Right forelimb (tissue), 1 donor: Measurements from ENCODE around the gene TNFRSF1B.

Source experiments
- DNase-seq: peaks from one replicate; pipeline ENCODE4 v3.0.0-alpha.2; 2018

TNFRSF1B gene

DNA sequence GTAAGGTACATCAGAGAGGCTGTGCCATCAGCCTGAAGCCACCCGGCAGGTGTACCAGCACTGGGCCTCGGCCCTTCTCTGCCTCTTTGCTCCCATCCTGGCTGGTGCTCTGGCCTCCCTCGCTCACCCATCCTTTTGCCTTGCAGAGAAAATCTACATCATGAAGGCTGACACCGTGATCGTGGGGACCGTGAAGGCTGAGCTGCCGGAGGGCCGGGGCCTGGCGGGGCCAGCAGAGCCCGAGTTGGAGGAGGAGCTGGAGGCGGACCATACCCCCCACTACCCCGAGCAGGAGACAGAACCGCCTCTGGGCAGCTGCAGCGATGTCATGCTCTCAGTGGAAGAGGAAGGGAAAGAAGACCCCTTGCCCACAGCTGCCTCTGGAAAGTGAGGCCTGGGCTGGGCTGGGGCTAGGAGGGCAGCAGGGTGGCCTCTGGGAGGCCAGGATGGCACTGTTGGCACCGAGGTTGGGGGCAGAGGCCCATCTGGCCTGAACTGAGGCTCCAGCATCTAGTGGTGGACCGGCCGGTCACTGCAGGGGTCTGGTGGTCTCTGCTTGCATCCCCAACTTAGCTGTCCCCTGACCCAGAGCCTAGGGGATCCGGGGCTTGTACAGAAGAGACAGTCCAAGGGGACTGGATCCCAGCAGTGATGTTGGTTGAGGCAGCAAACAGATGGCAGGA lies 24.5 kb upstream of the TNFRSF1B start:
- DNase-seq: no peak

DNA sequence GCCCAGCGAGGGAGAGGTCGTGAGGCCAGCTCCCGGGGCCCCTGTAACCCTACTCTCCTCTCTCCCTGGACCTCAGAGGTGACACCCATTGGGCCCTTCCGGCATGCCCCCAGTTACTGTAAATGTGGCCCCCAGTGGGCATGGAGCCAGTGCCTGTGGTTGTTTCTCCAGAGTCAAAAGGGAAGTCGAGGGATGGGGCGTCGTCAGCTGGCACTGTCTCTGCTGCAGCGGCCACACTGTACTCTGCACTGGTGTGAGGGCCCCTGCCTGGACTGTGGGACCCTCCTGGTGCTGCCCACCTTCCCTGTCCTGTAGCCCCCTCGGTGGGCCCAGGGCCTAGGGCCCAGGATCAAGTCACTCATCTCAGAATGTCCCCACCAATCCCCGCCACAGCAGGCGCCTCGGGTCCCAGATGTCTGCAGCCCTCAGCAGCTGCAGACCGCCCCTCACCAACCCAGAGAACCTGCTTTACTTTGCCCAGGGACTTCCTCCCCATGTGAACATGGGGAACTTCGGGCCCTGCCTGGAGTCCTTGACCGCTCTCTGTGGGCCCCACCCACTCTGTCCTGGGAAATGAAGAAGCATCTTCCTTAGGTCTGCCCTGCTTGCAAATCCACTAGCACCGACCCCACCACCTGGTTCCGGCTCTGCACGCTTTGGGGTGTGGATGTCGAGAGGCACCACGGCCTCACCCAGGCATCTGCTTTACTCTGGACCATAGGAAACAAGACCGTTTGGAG lies 23.7 kb upstream of the TNFRSF1B start:
- no peak for DNase-seq

DNA sequence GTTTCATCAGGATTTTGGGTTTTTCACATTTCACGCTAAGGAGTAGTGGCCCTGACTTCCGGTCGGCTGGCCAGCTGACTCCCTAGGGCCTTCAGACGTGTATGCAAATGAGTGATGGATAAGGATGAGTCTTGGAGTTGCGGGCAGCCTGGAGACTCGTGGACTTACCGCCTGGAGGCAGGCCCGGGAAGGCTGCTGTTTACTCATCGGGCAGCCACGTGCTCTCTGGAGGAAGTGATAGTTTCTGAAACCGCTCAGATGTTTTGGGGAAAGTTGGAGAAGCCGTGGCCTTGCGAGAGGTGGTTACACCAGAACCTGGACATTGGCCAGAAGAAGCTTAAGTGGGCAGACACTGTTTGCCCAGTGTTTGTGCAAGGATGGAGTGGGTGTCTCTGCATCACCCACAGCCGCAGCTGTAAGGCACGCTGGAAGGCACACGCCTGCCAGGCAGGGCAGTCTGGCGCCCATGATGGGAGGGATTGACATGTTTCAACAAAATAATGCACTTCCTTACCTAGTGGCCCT lies 23.1 kb upstream of the TNFRSF1B start:
- no peak for DNase-seq

DNA sequence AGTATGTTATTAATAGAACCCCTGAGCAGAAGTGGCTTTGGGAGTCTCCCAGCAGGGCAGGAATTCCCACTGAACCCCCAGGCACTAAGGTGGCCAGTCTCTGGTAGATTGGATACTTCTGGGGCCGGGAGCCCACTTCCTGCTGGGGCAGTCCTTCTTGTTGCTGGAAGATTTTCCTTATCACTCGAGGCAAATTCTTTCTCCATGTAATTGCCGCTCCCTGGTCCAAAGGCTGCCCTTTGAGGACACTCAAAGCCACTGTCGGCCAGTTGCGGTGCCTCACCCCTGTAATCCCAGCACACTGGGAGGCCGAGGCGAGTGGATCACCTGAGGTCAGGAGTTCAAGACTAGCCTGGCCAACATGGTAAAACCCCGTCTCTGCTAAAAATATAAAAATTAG lies 22.6 kb upstream of the TNFRSF1B start:
- no peak for DNase-seq

DNA sequence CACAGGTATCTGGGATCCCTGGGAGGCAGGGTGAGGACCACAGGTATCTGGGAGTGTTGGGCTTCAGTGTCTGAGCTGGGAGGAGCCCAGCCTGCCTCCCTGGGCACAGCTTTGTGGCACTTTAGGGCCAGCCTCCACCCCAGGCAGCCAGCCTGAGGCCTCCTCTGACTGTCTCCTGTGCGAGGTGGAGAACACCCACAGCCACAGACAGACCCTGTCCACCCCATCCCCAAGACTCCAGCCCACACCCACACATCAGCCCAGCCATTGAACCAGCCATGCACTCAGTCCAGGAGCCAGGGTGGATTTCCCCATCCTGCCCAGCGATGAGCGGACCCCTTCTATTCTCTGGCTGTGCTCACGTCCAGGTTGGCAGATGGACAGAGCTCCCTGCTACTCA lies 21.8 kb upstream of the TNFRSF1B start:
- no peak for DNase-seq

DNA sequence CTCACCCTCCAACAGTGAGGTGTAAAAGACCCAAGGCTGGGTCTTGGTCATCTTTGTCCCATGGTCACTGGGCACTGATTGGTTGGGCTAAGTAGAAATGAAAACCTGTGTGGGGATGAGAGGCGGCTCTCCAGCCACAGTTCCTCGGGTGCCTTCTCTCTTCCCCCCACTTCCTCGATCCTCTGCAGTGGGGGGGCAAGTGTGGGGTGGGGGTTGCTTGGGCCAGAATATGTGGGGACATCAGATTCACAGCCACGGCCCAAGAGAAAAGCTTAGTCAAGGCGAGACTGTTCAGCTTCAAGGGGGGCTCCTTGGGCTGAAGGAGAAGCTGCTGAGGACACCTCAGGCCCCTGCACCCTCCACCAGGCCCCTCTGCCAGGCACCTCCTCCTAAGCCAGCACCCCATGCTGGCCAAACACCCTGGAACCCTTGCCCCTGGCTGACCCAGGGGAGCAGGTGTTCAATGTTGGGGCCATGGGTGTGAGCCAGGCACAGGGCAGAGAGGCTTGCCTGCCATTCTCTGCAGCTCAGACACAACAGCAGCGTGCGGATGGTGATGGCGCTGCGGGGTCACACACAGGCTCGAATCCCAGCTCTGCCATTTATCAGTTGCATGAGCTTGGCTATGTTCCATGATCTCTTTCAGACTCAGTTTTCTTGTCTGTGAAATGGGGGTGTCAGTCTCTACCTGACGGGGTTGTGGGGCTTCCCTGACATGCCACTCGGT lies 21.0 kb upstream of the TNFRSF1B start:
- DNase-seq: no peak

DNA sequence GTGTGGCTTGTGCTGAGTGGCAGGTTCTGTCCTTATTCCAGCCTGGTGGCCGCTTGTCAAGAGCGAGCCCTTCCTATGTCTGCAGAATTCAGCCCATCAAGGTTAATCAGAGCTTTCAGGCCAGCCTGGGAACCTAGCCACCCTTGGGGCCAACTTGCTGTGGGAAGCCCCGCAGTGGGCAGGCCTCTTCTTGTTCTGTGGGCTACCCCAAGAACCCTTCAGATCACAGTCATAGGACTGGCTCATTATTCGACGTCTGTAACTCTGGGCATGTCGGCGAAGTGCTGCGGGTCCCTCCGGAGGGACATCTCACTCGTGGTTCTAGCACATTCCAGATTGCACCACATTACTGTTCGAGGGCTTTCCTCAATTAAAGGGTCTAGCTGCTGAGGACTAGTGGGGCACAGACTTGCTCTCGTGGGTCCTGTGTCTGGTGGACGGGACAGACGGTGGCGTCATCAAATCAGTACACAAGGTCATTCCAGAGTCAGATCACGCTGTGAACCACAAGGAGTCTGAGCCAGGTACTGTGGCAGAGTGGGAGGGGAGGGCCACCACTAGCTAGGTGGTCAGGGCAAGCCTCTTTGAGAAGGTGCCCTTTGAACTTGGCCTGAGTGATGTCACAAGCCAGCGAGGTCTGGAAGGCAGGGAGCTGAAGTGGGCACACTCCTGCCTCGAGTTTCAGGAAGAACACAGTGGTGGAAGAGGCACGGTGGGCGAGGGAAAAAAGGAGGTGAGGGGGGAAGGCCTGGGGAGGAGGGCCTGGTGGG lies 20.3 kb upstream of the TNFRSF1B start:
- DNase-seq: no peak

DNA sequence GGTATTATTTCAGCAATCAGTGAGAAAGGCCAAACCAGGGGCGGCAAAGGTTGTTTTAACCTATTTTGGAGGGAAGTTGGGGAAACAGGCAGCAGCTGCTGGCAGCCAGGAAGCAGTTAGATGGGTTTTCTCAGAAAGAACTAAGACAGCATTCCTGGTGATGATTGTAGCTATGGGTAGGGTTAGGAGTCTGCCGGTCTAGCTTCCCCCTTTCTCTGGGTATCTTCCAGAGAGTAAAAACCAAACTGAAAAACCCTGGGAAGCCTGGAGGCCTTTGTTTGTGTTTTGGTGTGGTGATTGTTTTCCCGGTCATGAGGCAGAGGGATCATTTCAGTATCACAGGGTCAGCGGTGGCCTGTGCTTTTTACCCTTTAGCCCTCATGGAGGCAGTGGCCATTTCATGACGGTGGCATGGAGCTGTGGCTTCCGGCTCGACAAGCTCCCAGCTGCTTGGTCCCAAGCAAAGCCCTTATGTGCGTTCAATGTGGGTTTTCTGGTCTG lies 19.5 kb upstream of the TNFRSF1B start:
- no peak for DNase-seq

DNA sequence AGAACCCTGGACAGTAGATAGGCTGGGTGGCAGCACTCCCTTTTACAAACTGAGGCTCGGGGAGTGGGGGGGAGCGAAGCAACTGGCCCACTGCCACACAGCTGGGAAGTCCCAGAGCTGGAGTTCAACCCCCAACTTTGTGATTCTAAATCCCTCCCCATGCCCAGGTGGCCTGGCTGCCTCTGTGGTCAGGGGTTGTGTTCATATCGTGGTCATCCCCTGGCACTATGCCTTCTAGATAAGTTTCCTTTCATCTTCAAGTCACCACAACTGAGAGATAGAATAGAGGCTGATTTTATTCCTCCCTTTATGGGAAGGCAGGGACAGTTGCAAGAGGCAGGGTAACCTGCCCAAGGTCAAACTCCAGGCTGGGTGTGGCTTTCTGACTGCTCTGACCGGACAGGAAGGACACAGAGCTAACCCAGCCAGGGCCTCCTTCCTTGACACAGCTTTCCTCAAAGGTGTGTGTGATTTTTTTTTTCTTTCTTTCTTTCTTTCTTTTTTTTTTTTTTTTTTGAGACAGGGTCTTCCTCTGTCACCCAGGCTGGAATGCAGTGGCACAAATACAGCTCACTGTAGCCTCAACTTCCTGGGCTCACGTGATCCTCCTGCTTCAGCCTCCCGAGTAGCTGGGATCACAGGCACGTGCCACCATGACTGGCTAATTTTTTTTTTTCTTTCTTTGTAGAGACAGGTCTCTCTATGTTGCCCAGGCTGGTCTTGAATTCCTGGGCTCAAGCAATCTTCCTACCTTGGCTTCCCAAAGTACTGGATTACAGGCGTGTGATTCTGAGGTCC lies 18.4 kb upstream of the TNFRSF1B start:
- DNase-seq: no peak

DNA sequence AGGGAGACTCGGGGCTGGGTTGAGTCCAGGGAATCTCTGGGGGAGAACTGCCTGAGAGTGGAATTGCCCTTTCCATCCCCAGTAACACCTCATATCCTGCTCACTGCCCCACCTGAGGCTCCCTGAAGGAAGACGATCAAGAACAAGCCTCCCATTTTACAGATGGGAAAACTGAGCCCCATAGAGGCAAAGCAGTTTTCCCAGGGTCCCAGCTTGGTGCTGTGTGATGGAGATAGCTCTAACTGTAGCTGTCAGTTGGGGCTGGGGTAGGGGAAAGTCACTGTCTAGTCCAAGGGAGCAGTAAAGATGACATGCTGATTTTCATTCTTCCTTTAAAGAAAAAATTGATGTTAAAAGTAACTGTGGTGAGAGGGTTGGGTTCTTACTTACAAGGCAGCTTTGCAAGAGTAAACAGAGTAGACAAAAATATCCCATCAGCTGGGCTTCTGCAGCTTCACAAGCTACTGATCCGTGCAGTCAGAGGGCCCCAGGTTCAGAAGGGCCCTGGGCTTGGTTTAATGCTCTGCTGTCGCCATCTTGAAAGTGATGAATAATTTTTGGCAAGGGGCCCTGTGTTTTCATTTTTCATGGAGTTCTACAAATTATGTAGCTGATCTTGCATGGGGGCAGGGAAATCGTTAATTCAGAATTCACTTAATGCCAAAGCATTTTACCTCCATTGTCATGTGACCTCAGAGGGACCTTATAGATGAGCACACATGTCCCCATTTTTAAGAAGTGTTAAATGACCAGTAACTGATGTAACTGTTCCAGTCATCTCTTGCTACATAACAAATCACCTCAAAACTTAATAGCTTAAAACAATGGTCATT lies 17.6 kb upstream of the TNFRSF1B start:
- DNase-seq: no peak

DNA sequence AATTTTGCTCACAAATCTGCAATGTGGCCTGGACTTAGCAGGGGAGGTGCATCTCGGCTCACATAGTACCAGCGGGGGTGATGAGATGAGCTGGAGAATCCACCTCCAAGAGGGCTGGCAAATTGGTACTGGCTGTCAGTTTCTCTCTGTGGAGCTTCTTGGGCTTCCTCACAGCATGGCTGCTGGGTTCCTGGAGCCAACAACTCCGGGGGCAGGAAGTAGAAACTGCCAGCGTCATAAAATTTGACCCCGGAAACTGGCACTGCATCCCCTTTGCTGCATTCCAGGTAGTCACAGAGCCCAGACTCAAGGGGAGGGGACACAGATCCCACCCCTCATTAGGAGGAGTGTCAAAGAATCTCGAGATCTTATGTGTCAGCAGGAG lies 17.0 kb upstream of the TNFRSF1B start:
- no peak for DNase-seq

DNA sequence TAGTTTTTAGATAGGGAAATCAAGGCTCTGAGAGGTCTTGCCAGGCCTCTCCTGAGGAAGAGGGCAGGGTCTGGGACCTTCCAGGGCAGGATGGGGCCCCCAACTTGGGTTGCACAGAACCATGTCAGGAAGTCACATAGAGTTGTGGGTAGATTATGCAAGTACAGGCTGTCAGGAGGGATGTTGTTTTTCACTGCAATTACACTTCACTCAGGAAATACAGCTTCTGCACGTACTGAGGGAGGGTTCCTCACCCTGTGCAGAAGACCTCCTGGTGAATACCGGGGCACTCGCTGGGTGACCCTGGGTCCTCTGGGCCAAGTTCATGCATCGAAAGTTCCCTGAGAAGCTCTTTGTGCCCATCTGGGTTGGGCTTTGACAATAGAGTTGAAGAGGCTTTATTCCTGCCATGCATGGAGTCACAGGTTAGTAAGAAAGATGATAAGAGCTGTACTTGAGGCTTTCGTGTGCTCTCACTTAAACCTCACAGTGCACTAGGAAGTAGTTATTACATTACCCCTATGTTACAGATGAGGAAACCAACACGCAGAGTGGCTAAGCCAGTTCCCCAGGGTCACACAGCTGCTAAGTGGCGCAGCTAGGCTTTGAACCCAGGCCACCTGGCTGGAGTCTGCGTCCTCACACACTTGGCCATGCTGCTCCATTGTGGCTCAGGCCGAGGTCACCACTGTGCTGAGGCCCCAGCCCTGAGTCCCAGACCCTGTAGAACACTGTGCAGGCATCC lies 16.2 kb upstream of the TNFRSF1B start:
- no peak for DNase-seq

DNA sequence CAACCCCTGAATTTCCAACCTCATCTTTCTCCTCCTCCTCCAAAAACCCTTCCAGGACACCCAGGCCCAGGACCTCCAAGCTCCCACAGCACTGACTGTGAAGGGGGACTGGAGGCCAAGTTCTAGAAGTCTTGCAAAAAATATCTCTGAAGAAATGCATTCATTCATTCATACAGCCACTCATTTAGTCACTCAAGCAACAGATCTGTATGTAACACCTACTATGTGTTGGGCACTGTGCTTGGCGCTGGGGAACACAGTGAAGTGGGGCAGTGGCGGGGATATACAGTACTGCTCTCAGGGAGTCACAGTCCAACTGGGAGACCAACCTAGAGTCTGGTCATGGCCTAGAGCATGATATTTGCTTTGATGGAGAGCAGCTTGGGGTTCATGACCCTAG lies 15.3 kb upstream of the TNFRSF1B start:
- DNase-seq: no peak

DNA sequence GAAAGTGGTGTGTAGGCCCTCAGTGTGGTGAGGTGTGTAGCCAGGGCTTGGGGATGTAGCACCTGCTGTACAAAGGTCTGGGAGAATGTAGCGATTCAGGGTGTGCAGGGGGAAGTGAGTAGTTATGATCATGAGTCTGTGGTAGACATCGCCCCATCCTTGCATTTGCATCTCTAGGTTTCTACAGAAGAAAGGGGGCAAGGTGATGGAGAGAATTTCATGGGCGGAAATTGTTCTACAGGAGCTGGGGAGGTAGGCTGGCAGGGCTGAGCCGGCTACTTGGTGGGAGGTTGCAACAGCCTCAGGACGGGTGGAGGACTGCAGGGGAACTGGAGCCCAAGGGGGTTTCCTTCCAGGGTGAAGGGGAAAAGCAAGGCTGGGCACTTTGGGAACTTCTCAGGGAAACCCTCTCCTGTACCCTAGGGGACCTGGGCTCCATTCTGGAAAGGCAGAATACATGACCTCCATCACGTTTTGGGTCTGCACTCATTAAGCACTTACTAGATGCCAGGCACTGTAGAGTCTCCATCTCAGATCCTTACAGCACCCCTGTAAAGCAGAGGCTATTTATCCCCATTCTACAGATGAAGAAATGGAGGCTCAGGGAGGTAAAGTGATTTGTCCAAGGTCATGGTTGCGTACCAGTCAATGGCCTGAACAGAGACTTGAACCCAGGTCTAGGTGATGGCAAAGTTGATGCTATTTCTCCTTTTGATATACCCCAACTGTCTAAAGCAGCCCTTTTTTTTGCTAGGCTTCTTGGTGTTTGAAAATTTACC lies 14.5 kb upstream of the TNFRSF1B start:
- DNase-seq: no peak

DNA sequence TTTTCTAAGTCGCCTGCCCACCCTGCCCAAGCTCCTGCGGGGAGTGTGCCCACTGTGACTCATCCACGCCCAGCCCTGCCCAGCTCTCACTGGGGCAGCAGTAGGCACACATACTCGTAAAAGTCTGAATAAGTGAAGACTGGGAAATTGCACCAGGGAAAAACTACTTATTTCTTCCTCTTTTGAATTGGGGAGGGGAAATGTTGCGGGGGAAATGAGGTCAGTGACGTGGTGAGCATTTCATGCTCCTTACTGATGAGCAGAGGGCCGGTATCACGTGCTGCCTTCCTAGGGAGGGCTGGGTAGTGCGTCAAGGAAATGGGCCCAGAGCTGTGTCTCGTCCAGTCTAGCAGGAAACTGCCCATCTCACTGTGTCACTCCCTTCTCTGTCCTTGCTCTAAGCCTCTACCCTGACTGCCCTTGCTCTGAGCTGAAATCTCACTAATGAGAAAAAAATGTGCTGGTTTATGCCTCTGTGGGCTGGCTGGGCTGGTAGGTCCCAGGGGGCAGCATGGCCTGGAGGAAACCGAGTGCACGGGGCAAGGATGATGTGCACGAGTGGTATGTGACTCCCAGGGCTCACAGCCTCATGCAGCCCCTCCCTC lies 13.5 kb upstream of the TNFRSF1B start:
- DNase-seq: no peak

DNA sequence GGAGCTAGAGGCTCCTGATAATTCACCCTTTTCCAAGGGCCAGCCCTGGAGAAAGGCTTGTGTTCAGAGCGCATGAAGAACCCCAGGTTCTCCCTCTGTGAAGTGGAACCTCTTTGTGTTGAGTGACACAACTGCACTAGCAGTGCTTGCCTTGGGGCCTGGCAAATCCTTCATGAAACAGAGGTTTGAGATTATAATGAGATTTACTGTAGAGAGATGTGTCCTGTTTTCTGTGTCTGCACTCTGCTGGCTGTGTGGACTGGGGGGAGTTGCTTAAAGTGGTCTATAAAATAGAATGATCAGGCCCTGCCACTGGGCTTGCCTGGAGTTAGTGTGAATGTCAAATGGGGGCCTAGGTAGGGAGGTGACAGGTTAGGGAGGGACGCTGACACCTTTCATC lies 11.5 kb upstream of the TNFRSF1B start:
- no peak for DNase-seq

DNA sequence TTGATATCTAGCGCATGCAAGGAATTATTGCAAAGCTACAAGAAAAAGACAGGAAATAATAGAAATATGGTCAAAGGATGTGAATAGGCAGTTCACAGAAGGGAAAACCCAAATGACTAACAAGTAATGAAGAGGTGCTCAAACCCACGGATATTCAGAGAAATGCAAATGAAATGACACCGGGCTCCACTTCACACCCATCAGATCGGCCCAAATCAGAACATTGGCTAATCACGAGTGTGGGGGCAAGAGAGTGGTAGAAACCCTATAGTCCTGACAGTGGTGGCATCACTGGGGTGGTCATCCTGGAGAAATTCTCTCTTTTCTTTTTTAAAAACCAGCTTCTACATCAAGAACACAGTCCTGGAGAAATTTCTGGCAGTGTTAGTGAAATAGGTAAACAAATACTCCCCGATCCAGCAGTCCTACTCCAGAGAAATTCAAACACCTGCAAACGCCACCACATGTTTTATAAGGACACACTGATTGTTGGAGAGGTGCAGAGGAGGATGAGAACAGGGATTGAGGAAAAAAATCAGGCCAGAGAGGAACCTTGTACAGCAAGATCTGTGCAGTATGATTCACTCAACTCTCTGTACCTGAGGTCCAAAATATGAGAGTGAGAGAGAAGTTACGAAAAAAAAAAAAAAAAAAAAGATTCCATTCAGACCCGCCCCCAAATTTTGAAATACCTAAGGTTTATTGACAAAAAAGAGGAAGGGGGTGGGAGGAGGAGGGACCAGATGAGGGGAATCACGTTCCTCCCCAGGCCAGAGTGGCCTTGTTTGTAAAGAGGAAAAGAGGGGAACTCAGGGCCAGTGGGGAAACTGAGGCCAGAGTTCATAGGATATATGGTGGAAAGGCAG lies 9.2 kb upstream of the TNFRSF1B start:
- DNase-seq: no peak
